Measurements from ENCODE around the gene ALCAM. TPM values are rescaled to one million over a fixed set of nuclear protein-coding genes. Genes with fewer than 3 reads are reported as not detected.

Gene ALCAM
- total RNA-seq, 4 donors from 2014 or later: 18.6 to 43.7 (median 21.2) TPM

DNA sequence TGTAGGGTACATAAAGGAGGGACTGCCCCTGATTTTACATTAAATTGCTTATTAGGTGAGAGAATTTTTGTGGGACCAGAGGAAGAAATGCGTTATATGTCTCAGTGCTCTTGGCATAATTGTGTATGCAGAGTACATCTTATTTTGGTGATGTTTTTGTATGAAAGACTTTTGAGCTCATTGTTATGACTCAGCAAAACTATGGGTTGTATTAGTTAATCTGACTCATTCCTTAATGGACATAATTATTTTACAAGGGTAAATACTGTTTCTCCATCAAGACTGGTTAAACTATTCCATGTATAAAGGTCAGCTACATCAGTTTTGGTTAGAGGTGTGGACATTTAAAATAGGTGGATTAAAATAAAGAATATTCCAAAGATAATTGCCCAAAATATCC lies 156.8 kb downstream of the ALCAM start:
- H3K27ac ChIP-seq: no peak overlapping the region
- no peaks in the 10 kb centered on the region for H3K36me3 ChIP-seq
- H3K4me1 ChIP-seq: peaks cover 0 to 3% (median 0%) of the 10 kb centered on the region in 4 donors
- H3K27me3 ChIP-seq: no peaks in the 10 kb centered on the region
- TF ChIP-seq POLR2A (IDR thresholded peaks at IDR 0.05): no peak
- TF ChIP-seq, protein P1, sequence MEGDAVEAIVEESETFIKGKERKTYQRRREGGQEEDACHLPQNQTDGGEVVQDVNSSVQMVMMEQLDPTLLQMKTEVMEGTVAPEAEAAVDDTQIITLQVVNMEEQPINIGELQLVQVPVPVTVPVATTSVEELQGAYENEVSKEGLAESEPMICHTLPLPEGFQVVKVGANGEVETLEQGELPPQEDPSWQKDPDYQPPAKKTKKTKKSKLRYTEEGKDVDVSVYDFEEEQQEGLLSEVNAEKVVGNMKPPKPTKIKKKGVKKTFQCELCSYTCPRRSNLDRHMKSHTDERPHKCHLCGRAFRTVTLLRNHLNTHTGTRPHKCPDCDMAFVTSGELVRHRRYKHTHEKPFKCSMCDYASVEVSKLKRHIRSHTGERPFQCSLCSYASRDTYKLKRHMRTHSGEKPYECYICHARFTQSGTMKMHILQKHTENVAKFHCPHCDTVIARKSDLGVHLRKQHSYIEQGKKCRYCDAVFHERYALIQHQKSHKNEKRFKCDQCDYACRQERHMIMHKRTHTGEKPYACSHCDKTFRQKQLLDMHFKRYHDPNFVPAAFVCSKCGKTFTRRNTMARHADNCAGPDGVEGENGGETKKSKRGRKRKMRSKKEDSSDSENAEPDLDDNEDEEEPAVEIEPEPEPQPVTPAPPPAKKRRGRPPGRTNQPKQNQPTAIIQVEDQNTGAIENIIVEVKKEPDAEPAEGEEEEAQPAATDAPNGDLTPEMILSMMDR (IDR thresholded peaks at IDR 0.05): no peak
- no peaks in the 10 kb centered on the region for H3K9me3 ChIP-seq
- no peak for DNase-seq
- H3K4me3 ChIP-seq: no peak overlapping the region

DNA sequence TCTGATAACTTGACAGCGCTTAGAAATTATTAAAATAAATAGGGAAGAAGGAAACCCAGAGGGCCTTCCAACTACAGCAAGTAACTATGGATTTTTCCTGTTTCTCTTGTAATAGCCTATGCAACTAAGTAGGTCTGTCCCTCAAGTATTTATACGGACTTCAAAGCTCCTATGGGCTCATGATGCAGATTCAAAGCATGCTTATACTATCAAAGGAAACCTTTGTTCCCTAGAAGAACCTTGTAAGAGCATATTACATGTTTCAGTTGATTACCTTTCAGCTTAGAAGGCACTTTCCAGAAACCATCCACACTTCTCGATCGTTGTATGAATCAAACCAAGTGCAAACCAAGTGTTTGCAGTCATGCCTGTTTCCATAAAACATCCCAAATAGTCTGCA lies 158.8 kb downstream of the ALCAM start:
- Histone ChIP-seq H3K36me3 (no peaks in the 10 kb centered on the region), H3K27me3 (no peaks in the 10 kb centered on the region), H3K27ac (no peak overlapping the region), H3K4me1 (no peaks in the 10 kb centered on the region), H3K9me3 (no peaks in the 10 kb centered on the region), H3K4me3 (no peak overlapping the region)
- DNase-seq: no peak
- no peak for TF ChIP-seq POLR2A (IDR thresholded peaks at IDR 0.05)
- TF ChIP-seq, protein P1 (IDR thresholded peaks at IDR 0.05): no peak

DNA sequence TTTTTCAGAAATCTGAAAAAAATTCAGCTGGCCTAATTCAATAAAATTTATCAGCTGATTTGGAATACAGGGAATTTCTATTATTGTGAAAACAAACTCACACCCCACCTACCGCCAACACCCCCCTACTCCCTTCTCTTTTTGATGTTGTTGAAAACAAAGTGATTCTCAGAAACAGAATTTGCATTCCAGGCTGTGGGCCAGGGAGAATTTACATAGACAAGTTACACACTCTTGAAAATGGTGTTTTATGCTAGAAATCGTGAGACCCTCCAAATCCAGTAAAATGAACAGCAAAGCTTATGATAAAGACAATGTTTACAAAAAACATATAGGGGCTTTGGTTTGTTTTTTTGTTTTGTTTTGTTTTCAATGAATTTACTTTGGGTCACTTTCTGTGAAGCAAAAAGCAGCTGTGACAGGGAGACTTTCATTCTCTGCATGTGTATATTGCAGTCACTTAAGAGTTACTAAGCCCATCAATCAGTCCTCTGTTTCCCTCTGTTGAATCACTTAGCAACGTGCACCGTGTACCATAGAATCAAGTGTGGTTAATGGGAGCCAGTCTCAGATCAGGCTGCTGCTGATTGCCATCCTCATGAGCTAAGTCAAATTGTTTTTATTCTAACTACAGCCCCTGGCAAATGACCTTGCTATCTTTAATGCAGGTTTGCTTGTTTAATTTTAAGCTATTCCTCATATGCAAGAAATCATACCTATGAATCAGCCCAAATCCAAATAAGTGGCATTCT lies 159.8 kb downstream of the ALCAM start:
- no peak for DNase-seq
- Histone ChIP-seq H3K4me3 (no peak overlapping the region), H3K27ac (no peak overlapping the region), H3K4me1 (no peaks in the 10 kb centered on the region), H3K27me3 (no peaks in the 10 kb centered on the region), H3K9me3 (no peaks in the 10 kb centered on the region), H3K36me3 (no peaks in the 10 kb centered on the region)
- TF ChIP-seq, protein P1 (IDR thresholded peaks at IDR 0.05): no peak
- no peak for TF ChIP-seq POLR2A (IDR thresholded peaks at IDR 0.05)

DNA sequence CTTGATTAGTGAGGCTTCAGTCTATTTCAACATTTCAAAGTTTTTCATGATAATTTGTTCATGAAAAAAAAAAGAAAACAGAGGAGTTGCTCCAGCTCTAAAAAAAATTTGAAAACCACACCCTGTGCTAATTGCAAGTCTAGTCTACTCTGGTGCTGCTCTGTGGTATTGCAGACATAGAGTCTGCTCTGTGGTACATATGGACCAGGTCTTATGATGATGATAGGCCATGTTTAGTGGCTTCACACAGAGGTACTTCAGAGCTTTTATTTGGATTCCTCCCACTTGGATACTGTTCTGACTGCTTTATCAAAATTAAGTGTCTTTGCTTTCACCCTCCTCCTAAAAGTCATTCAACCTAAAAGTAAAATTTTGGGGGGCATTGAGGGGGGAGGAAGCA lies 160.8 kb downstream of the ALCAM start:
- H3K27ac ChIP-seq: no peak overlapping the region
- no peak for DNase-seq
- H3K36me3 ChIP-seq: no peaks in the 10 kb centered on the region
- H3K9me3 ChIP-seq: no peaks in the 10 kb centered on the region
- no peaks in the 10 kb centered on the region for H3K27me3 ChIP-seq
- H3K4me1 ChIP-seq: no peaks in the 10 kb centered on the region
- no peak overlapping the region for H3K4me3 ChIP-seq
- TF ChIP-seq, protein P1 (IDR thresholded peaks at IDR 0.05): no peak
- TF ChIP-seq POLR2A (IDR thresholded peaks at IDR 0.05): no peak

DNA sequence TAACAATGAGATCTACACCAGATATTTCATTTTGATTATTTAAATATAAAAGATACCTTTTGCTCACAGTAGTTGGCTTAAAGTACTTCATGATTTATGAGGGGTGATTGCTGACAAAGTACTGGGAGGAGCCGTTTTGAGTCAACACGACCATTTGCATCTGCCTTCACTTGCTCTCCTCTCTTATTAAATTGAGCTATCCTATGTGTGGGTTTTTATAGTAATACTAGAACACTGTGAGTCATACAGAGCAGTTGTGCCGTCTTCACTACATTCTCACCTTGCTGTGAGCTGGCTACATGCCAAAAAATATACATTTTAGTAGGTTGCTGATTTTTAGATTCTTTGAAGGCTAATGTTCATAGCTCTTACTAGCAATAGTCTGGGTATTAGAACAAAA lies 161.2 kb downstream of the ALCAM start:
- Histone ChIP-seq H3K27me3 (no peaks in the 10 kb centered on the region), H3K9me3 (no peaks in the 10 kb centered on the region), H3K4me1 (no peaks in the 10 kb centered on the region), H3K36me3 (no peaks in the 10 kb centered on the region), H3K4me3 (no peak overlapping the region), H3K27ac (no peak overlapping the region)
- TF ChIP-seq POLR2A (IDR thresholded peaks at IDR 0.05): no peak
- TF ChIP-seq, protein P1 (IDR thresholded peaks at IDR 0.05): no peak
- DNase-seq: no peak

Data from Peyer's patch (tissue), 4 donors.